ENCODE measurements around the gene EFNA4.
A peak's percentile ranks its signal among the peaks of the same experiment; 100 is the strongest.

Gene EFNA4

DNA sequence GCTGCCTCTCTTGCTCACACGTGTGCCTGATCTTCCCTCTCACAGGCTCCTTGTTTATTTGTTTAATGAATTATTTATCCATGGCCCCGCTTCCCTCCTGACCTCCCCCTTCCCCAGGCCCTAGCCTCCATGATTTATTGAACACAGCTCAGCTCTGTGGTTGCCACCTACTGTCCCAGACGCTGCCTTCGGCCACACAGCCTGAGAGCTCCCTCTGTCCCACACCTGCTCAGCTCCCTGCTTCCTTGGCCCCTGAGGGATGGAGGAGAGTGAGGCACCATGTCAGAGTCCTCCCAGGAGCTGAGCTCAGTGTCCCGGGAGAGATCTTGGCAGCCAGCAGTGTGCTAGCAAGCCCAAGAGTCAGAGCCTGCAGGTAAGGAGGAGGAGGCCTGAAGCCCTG, 12.0 kb downstream of the EFNA4 start:
- peak; percentile 55 for DNase-seq

DNA sequence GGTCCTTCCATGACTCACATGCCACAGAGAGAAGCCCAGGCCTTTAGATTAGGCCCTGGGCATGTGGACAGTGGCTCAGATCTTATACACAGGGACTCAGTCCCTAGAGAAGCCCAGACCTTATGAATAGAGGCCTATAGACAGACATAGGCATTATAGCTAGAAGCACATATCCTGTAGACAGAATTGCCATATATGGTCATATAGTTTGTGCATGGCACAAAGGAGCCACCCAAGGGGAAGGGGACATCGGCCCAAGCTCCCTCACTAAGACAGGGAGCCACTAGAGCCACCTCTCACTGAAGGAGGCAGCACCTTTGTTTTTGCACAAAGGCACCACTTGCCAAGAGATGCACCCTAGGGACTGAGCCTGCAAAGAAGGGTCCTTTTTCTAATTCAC, 12.8 kb downstream of the EFNA4 start:
- DNase-seq = no peak

DNA sequence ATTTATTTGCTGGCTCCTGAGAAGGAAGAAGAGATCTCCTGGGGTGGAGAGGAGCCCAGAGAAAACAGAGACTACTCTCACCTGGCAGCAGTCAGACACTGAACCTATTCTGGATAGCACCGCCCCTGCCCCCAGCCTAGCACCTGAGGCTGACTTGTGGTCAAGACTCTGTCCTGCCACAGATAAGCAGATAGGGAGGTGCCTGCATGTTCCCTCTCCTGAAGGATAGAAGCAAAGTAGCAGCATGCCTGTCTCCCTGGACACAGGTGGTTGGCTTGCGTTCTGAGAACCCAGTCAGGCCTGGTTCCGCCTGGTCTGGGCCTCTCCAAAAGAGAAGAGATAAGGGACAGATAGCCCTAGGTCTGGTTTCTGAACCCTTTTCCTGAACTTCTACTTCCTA, 13.8 kb downstream of the EFNA4 start:
- DNase-seq = no peak

GRCh38 chr1:155077758-155078445, 14.4 kb downstream of the EFNA4 start:
- no peak for DNase-seq

GRCh38 chr1:155078469-155079209, 15.1 kb downstream of the EFNA4 start, which contains the start of gene EFNA3:
Gene EFNA3, plus strand, starts transcription at chr1:155078837. Its CDS starts 105 bp downstream, at chr1:155078942.
- DNase-seq = no peak

DNA sequence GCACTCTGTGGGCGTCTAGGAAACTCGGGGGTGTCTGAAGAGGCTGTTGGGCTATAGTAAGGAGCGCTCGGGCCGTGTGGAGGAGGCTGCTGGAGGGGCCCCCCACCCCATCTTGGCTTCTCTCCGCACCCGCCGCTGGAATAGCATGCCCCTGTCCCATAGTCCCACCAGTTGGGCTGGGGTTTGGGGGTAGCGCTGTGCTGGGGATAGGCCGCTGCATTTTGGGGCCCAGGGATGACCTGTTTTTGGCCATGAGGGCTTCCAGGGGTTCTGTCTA, 15.6 kb downstream of the EFNA4 start:
- no peak for DNase-seq

- no peak for DNase-seq
Observed at GRCh38 chr1:155079487-155080311, 16.2 kb downstream of the EFNA4 start.

DNA sequence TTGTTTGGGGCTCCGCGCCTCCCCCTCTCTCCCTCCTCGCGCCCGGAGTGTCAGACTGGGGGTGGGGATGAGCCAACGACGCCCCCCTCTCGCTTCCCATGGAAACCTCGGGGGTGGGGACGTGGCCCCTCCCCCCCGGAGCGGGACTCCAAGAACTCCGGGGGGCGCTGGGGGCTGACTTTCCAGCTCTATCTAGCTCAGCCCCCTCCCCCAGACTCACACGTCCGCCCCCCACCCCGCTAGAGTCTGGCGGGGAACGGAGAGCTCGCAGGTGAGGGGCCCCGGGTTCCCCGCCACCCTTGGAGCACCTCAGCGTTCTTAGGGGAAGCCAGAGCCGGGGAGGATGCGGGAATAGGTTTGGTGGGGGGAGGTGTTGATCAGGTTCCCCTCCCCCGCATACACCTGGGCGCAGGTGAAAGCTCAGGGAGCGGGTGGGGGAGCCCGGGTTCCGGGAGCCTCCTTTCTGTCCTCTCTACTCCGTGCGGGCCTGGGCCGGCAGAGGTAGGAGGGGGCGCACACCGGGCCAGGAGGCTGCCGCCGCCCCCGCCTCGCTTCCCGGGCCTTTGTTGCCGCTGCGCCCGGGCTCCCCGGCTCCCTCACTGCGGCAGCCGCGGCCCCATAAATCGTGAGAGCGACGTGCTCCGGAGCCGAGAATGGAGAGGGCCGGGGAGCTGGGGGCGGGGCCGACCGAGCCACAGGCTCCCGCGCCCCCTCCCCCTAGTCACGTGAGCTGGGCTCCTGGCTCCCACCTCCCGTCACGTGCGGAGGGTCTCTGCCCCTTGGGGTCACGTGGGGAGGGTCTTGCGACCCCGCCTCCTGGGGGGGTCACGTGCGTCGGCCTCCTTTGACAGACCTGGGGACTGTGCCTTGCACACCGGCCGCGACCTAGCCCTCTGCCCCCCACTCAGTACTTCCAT, 17.0 kb downstream of the EFNA4 start:
- DNase-seq = peak; percentile 35

DNA sequence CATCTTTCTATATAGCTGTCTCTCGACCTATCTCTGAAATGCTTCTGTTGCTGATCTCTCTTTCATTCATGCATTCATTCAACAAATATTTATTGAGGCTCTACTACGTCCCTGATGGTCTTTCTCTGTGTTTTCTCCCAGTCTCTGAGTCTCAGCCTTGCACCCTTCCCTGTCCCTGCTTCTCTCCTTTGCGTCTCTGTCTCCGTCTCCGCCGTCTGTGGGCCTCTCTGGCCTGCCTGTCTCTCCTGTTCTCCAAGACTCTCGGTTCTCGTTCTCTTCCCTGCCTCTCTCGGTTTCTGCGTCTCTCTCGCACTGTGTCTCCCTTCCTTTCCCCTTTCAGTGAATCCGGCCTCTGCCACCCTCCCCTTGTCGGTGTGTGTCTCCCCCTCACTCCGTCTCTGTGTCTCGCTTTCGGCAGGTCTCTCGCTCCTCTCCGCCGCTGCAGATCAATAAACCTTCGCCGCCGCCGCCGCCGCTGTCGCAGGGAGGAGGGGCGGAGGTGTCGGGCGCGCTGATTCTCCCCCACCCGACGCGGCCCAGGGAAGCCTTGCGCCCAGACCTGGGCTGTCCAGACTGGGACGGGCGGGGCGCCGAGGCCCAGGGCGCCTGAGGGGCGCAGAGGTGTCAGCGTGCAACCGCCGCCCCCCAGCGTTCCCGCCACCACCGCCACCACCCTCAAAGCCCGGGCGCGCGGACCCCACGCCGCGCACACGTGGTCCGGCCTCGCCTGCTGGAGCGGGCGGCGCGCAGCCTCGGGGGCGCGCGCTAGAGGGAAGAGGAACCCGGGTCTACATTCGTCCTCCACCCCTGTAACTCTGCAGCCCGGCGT, 18.1 kb downstream of the EFNA4 start:
- DNase-seq = no peak

DNA sequence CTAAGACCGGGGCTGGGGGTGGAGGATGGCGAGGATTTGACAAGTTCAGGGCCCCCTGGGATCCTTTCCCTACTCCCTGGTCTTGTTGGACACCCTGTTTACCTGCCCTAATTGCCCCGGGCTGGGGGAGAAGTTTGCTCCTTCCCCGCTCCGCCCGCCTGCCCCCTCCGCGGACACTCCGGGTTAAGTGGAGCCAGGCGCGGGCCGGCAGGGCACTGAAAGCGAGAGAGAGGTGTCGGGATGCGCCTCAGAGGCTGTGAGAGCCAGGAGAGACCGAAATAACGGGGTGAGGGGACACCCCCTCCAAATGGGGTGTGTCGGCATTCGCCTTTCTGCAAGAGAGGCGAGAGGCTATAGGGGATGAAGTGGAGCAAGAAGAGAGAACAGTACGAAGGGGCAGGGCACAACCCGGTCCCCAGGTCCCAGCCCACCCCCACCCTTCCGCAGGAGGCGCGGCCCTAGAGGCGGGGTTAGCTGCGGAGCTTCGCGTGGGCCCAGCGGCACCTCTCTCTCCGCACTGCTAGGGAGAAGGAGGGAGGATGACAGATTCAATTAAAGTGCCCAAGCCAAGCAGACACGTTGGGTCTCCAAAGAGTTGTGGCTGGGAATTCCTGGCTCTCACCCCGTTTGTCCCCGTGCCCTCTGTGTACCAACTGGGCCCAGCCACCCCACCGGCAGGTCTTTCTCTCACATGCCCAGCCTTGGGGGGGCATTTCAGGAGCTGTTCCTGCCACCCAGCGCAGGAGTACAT, 18.9 kb downstream of the EFNA4 start:
- no peak for DNase-seq

DNA sequence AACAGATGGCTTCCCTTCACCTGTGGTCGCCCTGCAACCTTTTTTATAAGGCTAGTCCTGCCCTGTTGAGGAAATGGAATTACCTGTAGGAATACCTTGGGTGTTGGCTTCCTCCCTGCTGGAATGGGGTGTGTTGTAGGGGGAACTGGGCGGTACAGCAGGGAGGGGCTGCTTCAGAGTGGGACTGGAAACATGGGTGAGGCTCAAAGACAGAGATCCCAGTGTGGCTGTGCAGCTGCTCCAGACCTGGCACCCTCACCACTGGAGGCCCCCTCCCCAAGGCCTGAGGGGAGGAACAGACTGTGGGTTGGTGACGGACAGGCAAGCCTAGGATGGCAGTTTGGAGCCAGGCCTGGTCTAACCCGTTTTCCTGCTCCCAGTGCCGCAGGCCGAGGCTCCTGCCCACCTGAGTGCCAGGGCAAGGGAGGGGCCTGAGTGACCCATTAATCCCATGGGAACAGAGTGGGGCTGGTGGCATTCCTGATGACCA, 19.6 kb downstream of the EFNA4 start:
- DNase-seq = no peak

GRCh38 chr1:155083865-155084721, 20.6 kb downstream of the EFNA4 start:
- peak; percentile 29 for DNase-seq

DNA sequence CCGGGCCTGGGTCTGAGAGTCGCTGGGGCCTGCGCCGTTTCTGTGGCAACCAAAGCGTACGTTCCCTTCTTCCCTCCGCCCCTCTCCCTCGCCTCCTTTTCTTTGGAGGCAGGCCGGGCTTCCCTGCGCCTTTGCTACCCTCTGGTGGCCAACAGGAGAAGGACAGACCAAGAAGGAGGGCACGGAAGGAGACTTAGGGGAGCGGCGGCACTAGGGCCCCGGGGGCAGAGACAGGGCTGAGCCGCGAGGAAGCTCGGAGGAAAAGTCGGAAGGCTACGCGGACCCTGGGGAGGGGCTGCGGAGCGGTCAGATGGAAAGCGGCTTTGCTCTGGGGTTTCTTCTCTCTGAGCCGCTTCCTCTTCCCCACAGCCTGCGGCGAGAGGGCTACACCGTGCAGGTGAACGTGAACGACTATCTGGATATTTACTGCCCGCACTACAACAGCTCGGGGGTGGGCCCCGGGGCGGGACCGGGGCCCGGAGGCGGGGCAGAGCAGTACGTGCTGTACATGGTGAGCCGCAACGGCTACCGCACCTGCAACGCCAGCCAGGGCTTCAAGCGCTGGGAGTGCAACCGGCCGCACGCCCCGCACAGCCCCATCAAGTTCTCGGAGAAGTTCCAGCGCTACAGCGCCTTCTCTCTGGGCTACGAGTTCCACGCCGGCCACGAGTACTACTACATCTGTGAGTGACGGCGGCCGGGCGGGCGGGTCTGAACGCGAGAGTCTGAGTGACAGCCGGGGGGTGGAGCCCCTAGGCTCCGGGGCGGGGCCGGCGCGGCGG, 21.4 kb downstream of the EFNA4 start:
- DNase-seq = peak; percentile 95

- DNase-seq = no peak
Observed at GRCh38 chr1:155085504-155086127, 22.1 kb downstream of the EFNA4 start.

DNA sequence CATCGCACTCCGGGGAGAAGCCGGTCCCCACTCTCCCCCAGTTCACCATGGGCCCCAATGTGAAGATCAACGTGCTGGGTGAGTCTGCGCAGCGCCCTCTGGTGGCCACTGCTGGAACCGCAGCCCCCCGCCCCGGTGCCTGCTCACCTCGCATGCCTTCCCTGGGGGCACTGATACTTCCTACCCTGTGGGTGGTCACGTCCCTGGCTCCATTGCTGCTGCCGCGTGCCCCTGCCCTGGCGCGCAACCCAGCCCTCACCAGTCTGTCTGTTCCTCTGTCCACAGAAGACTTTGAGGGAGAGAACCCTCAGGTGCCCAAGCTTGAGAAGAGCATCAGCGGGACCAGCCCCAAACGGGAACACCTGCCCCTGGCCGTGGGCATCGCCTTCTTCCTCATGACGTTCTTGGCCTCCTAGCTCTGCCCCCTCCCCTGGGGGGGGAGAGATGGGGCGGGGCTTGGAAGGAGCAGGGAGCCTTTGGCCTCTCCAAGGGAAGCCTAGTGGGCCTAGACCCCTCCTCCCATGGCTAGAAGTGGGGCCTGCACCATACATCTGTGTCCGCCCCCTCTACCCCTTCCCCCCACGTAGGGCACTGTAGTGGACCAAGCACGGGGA, 22.7 kb downstream of the EFNA4 start:
- peak; percentile 64 for DNase-seq

GRCh38 chr1:155086856-155087535, 23.5 kb downstream of the EFNA4 start:
- DNase-seq = no peak
